GM18526 (cell line): Measurements from ENCODE around the gene SLC25A36.

Source experiments
- POLR2A ChIP-seq: IDR thresholded peaks from 3 replicates; pipeline ENCODE4 v1.6.1; 2011; ENCODE audit not compliant: insufficient read length; ENCODE audit errors: extremely low read depth

SLC25A36 gene

GRCh38 chr3:140953028-140953960, 11.7 kb downstream of the SLC25A36 start:
- TF ChIP-seq POLR2A, result no peak

GRCh38 chr3:140954576-140954975, 12.9 kb downstream of the SLC25A36 start:
- TF ChIP-seq POLR2A, result no peak

GRCh38 chr3:140955645-140956044, 14.0 kb downstream of the SLC25A36 start:
- no peak for TF ChIP-seq POLR2A

GRCh38 chr3:140956058-140956835, 14.6 kb downstream of the SLC25A36 start:
- TF ChIP-seq POLR2A, result no peak

GRCh38 chr3:140972833-140973232, 31.2 kb downstream of the SLC25A36 start:
- TF ChIP-seq POLR2A, result no peak

- TF ChIP-seq POLR2A, result no peak
These were observed 33.3 kb downstream of the SLC25A36 start for GRCh38 chr3:140974900-140975299.

- TF ChIP-seq POLR2A, result no peak
These were observed 39.0 kb downstream of the SLC25A36 start for GRCh38 chr3:140980663-140981062.

- no peak for TF ChIP-seq POLR2A
These were observed 52.7 kb downstream of the SLC25A36 start for GRCh38 chr3:140994316-140994715.

GRCh38 chr3:140995881-140996280, 54.2 kb downstream of the SLC25A36 start:
- no peak for TF ChIP-seq POLR2A

- TF ChIP-seq POLR2A, result no peak
These were observed 58.5 kb downstream of the SLC25A36 start for GRCh38 chr3:141000027-141000663.

GRCh38 chr3:141000686-141001085, 59.0 kb downstream of the SLC25A36 start:
- TF ChIP-seq POLR2A, result no peak

GRCh38 chr3:141006344-141006743, 64.7 kb downstream of the SLC25A36 start:
- no peak for TF ChIP-seq POLR2A

- no peak for TF ChIP-seq POLR2A
These were observed 67.9 kb downstream of the SLC25A36 start for GRCh38 chr3:141009496-141009895.

GRCh38 chr3:141011232-141011996, 69.8 kb downstream of the SLC25A36 start:
- TF ChIP-seq POLR2A, result no peak

- TF ChIP-seq POLR2A, result no peak
These were observed 70.3 kb downstream of the SLC25A36 start for GRCh38 chr3:141011997-141012262.
